Renal pelvis (tissue), 4 donors: ENCODE measurements around the gene LSM5. TPM values are rescaled to one million over a fixed set of nuclear protein-coding genes. Genes with fewer than 3 reads are reported as not detected.
"Not testable (repeated sequence)": the region's sequence is repeated elsewhere in the genome, so short reads cannot be mapped to it uniquely, and the experiment has no call there.

ENCODE experiments used
- DNase-seq: peaks from one replicate; pipeline ENCODE4 v3.0.0-alpha.2; 2013
- polyA plus RNA-seq, 3 donors: library from polyadenylated mRNA; unstranded; fragments of 120-200 nt; gene quantifications; one replicate each; pipeline ENCODE4 v1.2.1, GENCODE V29; 2013; ENCODE audit not compliant: insufficient read length in 3 of 3

LSM5 gene
- polyA plus RNA-seq, 3 donors: 63.4 to 80.9 (median 76.0) TPM

DNA sequence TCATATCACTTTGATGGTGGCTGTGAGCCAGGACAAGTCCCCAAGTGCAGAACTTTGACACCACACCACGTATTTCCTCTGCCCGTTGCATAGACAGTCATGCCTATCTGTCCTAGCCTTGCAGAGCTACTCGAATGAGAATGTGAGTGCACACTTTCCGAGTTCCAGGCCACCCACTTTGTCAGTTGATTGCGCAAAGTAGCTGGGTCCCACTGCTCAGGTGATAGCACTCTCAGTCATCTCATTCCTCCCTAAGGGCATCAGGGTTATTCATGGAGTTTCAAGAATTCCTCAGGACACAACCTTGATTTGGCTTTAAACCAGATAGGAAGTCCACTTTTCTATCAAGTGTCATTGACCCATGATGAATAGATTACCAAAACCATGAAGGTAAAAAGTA, 19.3 kb downstream of the LSM5 start:
- DNase-seq: no peak

DNA sequence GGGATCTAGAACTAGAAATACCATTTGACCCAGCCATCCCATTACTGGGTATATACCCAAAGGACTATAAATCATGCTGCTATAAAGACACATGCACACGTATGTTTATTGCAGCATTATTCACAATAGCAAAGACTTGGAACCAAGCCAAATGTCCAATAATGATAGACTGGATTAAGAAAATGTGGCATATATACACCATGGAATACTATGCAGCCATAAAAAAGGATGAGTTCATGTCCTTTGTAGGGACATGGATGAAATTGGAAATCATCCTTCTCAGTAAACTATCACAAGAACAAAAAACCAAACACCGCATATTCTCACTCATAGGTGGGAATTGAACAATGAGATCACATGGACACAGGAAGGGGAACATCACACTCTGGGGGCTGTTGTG, 20.2 kb downstream of the LSM5 start:
- DNase-seq: not testable (repeated sequence)

DNA sequence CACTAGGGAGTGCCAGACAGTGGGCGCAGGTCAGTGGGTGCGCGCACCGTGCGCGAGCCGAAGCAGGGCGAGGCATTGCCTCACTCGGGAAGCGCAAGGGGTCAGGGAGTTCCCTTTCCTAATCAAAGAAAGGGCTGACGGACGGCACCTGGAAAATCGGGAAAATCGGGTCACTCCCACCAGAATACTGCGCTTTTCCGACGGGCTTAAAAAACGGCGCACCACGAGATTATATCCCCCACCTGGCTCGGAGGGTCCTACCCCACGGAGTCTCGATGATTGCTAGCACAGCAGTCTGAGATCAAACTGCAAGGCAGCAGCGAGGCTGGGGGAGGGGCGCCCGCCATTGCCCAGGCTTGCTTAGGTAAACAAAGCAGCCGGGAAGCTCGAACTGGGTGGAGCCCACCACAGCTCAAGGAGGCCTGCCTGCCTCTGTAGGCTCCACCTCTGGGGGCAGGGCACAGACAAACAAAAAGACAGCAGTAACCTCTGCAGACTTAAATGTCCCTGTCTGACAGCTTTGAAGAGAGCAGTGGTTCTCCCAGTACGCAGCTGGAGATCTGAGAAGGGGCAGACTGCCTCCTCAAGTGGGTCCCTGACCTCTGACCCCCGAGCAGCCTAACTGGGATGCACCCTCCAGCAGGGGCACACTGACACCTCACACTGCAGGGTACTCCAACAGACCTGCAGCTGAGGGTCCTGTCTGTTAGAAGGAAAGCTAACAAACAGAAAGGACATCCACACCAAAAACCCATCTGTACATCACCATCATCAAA, 25.4 kb downstream of the LSM5 start:
- not testable (repeated sequence) for DNase-seq

DNA sequence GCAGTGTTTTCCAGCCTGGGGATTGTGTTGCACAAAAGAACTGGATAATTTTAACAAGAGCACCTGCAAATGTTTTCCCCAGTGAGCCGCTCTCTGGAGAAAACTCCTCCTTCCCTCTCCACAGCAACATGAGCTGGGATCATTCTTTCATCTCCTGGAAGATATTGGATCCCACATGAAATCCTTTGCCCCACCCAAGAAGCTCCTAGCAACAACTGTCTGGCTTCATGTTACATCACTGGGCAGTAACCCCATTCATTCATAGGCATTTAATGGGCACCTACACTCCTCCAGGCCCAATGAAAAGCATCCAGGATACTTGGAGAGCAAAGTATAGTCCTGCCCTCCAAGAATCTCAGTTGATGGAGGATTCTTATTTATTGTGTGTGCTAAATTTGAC, 27.2 kb downstream of the LSM5 start:
- DNase-seq: peak; percentile 14

DNA sequence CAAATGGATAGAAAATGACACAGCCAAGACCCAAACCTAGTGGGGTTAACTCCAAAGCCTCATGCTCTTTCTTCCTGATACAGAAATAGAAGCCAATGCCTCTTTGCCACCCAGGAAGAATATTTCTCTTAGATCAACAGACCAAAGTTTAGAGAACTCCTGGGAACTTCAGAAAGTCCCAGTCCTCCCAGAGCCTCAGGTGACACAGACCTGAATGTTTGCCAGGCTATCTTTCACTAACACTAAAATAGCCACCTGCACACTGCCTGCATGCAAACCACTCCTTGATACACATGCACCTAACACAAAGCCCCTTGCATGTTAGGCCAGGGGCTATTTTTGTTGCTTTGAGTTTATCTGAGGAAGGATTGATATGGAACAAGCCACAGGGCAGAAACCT, 27.7 kb downstream of the LSM5 start:
- DNase-seq: no peak

DNA sequence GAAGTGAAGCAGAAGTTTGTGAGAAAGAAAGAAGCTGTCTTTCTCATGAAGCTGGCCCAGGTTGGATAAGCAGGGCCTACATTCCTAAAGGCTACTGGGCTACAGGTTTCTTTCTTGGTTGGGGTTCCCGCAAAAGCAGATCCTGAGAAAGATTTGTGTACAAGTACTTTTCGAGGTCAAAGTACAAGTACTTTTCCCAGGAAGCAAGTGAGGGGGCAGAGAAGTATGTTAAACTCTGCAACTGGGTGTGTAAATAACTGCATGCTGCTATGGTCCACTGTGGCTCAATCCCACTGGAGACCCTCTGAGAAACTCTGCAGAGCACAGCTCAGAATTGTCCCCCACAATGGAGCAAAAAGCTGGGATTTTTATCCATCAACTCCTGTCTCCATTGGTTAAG, 28.7 kb downstream of the LSM5 start:
- DNase-seq: no peak

DNA sequence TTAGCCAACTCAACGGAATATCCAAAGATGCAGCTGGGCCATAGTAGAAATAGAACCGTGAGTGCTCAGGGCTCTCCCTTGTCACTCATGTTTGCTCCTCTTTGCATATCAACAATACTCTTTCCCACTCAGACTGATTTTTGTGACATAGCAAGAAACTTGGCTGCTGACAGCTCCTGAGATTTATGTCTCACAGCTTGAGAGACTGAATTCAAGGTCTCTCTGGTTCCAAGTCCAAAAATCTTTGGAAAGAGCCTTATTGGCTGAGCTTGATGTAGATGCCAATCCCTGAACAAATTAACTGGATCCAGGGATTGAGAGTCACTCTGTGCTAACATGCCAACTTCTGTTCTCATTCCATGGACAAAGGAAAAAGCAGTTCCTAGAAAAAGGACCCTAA, 30.4 kb downstream of the LSM5 start:
- DNase-seq: no peak

DNA sequence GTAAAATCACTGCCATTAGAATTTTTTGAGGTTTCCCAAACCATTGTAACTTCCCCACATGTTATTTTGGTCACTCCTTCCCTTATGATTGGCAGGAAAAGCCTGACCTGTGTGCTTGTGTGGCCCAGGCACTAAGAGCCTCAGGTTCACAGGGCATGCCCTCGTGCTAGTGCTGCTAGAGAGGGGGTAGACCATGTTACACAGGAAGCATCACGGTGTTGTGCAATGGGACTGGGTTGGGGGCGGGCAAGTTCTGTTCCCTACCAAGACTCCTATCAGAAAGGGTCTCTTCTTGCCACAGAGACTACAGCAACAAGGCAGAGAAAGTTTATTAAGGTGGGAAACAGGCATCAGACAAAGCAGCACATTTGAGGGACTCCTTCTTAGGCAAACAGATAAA, 32.2 kb downstream of the LSM5 start:
- no peak for DNase-seq

DNA sequence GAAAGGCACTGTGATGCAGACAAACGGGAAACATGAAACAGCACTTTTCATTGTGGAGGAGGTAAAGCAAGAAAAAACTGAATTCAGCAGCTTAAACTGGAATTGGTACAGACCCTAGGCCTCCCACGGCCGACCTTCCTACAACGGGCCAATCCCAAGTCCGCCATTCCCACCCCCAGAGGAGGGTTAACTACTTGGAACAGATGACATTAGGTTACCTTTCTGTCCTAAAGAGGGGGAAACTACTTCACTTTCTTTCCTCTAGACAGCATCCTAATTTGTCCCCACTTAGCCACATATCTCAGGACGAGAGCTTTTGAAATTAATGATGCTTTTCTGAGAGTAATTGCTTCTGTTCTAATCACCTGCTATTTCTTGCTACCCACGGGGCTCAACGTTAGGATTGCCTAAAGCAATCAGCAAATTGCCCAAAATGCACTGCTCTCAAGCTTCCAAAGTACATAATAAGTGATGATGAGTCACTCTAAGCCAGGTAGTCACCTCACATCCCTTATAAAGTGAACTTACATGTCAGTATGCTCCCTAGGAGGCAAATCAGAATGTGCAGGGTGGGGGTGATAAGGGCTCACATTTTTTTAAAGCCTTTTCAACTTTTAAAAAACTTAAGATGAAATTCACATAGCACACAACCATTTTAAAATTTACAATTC, 36.7 kb downstream of the LSM5 start:
- no peak for DNase-seq

DNA sequence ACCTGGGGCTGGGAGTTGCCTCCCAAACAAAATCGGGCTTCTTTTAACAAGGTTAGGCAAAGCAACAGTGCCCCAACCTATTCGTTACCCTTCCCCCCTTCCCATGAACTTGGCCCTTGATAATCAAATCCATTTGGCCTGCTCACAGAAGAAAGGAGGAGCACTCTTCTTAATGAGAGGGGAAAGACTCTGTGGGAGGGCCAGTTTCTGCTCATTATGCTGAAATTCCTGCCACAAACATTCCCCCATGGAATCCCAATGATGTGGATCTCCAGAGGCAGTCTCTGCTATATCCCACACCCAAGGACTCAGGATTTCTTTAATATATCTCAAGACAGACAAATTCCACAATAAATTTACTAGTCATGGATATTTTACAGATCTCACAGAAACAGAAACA, 43.0 kb downstream of the LSM5 start:
- no peak for DNase-seq

DNA sequence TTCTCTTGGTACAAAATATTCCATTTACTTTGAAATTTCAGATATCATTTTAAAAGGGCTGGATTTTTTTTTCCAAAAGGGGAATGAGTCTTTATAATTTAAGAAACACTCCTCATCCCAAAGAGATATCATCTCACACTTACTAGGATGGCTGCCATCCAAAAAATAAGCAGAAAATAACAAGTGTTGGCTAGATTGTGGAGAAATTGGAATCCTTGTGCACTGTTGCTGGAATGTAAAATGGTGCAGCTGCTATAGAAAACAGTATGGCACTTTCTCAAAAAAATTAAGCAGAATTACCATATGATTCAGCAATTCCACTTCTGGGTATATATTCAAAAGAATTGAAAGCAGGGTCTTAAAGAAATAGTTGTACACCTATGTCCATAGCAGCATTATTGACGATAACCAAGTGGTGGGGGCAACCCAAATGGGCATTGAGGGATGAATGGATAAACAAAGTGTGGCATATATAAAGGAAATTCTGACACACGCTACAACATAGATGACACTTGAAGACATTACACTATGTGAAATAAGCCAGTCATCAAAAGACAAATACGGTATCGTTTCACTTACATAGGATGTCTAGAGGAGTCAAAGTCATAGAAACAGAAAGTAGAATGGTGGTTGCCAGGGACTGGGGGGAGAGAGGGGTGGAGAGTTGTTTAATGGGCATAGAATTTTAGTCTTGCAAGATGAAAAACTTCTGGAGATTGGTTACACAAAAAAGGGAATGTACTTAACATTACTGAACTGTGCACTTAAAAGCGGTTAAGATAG, 53.8 kb downstream of the LSM5 start:
- DNase-seq: no peak

Other genes with a start within 250 kb of the LSM5 start
- 10 to 100 TPM; 22.9 to 39.5 (median 33.9) TPM for gene AVL9, start 5.1 kb upstream of the LSM5 start, polyA plus RNA-seq